Prostate gland (tissue), 1 donor: Measurements from ENCODE around the gene OR4D2.

Source experiments
- POLR2A ChIP-seq: fragments of 450-650 bp; IDR thresholded peaks from one replicate; pipeline ENCODE4 v1.6.1; 2016; ENCODE audit warnings: antibody characterized with exemption, mild to moderate bottlenecking
- POLR2AphosphoS5 ChIP-seq: sonication (generic); formaldehyde crosslinking; IDR thresholded peaks from one replicate; pipeline ENCODE4 v1.6.1; 2017; ENCODE audit warnings: antibody characterized with exemption

GRCh38 chr17:58156839-58157803 is 9.7 kb upstream of the OR4D2 start:
- no peak for TF ChIP-seq POLR2AphosphoS5
- TF ChIP-seq POLR2A, result no peak
